GM12864 (cell line): Measurements from ENCODE around the gene ADNP.

Experiments
- DNase-seq: peaks from one replicate; pipeline ENCODE4 v3.0.0-alpha.2; 2011; ENCODE audit warnings: low read depth
- H3K4me3 ChIP-seq: 2 replicates; pipeline ENCODE4 v1.5.1; 2011; ENCODE audit warnings: mild to moderate bottlenecking, low read depth, low read length, control low read depth
- TF ChIP-seq, protein P1 (sequence below): IDR thresholded peaks from 2 replicates; pipeline ENCODE4 v1.5.1; 2011; ENCODE audit warnings: low read depth, mild to moderate bottlenecking, moderate library complexity, low read length, control low read depth, inconsistent platforms; ENCODE audit errors: missing control alignments

The ADNP gene

GRCh38 chr20:50872560-50873425 is 58.4 kb downstream of the ADNP start:
- no peak for DNase-seq
- H3K4me3 ChIP-seq: no peak overlapping the region
- TF ChIP-seq, protein P1, sequence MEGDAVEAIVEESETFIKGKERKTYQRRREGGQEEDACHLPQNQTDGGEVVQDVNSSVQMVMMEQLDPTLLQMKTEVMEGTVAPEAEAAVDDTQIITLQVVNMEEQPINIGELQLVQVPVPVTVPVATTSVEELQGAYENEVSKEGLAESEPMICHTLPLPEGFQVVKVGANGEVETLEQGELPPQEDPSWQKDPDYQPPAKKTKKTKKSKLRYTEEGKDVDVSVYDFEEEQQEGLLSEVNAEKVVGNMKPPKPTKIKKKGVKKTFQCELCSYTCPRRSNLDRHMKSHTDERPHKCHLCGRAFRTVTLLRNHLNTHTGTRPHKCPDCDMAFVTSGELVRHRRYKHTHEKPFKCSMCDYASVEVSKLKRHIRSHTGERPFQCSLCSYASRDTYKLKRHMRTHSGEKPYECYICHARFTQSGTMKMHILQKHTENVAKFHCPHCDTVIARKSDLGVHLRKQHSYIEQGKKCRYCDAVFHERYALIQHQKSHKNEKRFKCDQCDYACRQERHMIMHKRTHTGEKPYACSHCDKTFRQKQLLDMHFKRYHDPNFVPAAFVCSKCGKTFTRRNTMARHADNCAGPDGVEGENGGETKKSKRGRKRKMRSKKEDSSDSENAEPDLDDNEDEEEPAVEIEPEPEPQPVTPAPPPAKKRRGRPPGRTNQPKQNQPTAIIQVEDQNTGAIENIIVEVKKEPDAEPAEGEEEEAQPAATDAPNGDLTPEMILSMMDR: no peak

DNA sequence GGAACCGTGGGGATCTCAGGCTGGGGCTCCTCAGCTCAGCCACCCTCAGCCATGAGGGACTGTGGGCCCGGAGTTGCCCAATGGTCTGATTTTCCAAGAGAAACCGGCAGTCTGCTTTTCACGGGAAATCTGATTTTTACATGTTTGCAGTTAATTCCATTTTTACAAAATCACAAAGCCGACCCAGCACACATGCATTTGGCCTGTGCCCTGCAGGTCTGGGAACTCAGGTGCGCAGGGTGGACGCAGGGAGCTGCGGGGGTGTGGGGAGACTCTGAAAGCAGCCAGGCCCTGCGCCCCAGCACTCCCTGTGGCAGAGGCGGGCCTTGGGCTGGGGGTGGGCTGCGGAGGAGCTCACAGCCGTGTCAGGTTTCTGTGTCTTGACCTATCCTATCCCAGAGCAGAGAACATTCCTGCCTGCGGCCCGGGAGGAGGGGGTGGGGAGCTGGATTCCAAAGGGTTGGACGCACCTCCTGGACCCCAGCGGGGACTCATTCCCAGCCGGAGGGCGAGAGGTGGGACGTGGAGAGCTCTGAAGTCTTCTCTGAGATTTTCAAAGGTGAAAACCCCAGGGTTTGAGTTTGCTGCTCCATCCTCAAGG is 60.6 kb downstream of the ADNP start:
- no peak for DNase-seq
- H3K4me3 ChIP-seq: no peak overlapping the region
- TF ChIP-seq, protein P1: no peak

- DNase-seq: no peak
- TF ChIP-seq, protein P1: no peak
- H3K4me3 ChIP-seq: no peak overlapping the region
Measured at GRCh38 chr20:50868509-50869495, 62.4 kb downstream of the ADNP start.

- no peak overlapping the region for H3K4me3 ChIP-seq
- no peak for DNase-seq
- TF ChIP-seq, protein P1: no peak
Measured at GRCh38 chr20:50867805-50868204, 63.4 kb downstream of the ADNP start.

DNA sequence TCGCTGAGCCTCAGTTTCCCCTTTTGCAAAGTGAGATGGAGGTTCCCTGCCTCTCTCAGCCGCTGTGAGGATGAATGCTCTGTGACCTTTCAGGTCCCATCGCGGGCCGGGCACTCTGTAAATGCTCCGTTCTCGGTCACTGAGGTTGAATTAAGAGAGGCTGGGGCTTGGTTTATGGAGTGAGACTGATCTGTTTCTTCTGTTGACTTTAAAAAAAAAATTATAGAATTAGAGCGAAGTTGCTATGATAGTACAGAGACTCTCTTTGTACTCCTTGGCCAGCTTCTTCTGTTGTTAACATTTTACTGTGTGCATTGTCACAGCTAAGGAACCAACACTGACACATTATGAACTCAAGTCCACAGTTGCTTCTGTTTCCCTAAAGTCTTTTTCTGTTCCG is 64.4 kb downstream of the ADNP start:
- DNase-seq: no peak
- H3K4me3 ChIP-seq: no peak overlapping the region
- TF ChIP-seq, protein P1: no peak

- no peak overlapping the region for H3K4me3 ChIP-seq
- no peak for DNase-seq
- TF ChIP-seq, protein P1: no peak
Measured at GRCh38 chr20:50866036-50866685, 65.1 kb downstream of the ADNP start.
